ENCODE results near the gene AUTS2.

The AUTS2 gene

DNA sequence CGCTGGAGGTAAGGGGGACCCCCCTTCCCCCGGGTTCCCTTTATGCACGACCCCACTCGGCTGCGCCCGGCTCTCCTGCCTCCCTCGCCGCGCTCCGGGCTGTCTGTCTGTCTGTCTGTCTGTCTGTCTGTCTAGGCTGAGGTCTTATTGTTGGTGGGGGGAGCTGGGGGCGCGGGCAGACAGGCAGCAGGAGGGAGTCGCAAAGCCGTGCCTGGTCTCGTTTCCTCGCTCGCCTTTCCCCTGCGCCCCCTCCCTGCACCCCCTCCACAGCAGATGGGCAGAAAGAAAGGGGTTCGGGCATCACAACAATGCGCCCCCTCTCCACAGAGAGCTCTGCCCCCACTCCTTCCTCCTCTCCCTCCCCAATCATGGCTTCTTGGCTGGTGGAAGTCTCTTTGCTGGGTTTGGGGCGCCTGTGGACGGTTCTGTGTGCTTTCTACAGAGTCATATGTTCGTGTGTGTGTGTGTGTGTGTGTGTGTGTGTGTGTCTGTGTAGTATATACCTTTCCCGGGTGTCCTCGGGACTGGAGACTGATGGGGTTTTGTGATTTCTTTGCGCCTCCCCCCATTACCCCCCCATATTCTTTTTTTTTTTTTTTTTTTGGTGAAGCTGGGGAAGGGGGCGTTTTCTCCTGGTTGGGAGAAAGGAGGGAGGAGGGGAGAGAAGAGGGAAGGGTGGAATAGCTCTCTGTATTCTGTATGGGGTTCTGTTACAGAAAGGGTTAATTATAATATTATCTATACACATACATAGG is 1.9 kb downstream of the AUTS2 start:
- no peak for DNase-seq (ENCODE audit: low read depth)

DNA sequence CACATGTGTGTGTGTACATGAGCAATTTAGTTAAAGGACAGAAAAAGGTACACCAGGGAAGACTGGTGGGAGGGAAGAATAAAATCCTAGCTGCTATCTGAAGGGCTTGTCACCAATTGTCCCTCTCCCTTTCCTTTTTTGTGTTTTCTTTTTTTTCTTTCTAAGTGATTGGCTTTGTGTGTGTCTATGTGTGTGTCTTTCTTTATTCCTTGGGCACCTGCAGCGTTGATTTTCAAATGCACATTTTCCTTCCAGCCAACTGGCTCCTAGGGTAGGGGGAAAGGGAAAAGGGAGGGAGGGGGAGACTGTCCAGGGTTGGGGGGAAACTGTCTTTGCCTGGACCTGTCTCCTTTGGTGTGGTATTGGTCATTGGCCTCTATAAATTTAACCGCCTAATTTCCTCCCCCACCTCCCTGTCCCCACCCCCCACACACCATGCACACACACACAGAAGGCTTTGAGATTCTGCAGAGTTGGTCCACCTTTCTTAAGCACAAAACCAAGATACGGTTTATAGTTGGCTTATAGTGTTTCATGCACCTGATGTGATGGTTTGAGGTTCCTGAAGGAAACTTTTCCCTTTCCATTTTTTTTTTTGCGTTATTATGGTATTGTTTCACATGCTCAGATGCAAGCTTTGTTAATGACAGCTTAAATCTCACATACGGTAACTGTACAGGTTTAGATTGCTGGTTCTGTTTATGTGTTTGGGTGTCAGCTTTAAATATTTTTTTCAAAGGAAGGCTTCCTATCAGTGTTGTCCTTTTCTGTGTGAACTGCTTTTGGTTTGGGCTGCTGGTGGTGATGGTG is 2.6 kb downstream of the AUTS2 start:
- no peak for DNase-seq (ENCODE audit: low read depth)

DNA sequence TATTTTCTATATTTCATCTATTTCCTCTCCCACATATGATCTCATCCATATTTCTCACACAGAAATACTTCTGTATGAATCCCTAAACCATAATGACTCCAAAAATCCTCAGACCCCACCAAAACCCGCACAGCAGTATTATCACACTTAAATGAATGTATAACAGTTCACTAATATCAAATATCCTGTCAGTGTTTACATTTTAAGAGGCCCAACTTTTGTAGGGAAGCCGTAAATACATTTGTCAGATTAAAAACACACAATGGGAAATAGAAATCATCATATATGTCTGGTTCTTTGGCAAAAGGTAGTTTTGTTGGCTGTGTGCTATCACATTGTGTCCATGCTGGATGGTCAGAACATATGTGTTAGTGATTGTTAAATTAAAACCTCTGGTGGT is 4.2 kb downstream of the AUTS2 start:
- DNase-seq (ENCODE audit: low read depth) = no peak

- DNase-seq (ENCODE audit: low read depth) = no peak
Measured at GRCh38 chr7:69603351-69603750, 5.1 kb downstream of the AUTS2 start.

DNA sequence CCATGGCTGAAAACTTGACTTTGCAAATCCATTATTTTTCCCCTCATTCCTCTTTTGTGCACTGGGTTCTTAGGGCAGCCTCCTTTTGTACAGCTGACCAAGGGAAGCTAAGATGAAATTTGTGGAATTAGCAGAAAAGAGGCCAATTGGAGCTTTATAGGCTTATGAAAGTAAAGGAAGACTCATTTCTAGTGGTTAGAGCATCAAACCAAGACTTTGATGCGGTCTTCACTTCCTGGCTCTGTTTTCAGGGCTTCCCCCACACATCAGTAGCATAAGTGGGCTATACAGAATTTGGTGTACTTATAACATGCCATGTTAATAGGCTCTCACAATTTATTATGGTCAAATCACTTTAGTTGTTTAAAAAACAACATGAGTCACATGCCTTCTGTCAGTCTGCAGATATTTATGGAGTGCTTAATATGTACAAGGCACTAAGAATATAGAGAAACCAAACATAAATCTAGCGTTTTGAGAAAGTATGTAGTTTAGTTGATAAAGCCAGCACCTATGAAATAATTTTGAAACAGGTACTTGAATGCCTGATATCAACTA is 5.7 kb downstream of the AUTS2 start:
- DNase-seq (ENCODE audit: low read depth) = no peak

- no peak for DNase-seq (ENCODE audit: low read depth)
Measured at GRCh38 chr7:69605070-69605469, 6.8 kb downstream of the AUTS2 start.

GRCh38 chr7:69605546-69605945 is 7.3 kb downstream of the AUTS2 start:
- no peak for DNase-seq (ENCODE audit: low read depth)

DNA sequence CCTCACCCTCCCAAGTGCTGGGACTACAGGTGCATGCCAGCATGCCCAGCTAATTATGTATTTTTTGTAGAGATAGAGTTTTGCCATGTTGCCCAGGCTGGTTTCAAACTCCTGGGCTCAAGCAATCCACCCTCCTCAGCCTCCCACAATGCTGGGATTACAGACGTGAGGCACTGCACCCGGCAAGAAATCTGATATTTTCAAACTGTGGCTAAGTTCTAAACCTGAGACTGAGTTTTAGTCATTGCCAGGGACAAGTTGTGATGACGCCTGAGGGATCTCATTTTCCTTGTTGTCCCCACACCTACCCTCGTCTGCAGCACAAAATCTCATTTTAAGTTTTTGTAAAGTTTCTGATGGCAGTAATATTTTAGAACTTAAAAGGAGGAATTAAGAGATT is 9.8 kb downstream of the AUTS2 start:
- no peak for DNase-seq (ENCODE audit: low read depth)

DNA sequence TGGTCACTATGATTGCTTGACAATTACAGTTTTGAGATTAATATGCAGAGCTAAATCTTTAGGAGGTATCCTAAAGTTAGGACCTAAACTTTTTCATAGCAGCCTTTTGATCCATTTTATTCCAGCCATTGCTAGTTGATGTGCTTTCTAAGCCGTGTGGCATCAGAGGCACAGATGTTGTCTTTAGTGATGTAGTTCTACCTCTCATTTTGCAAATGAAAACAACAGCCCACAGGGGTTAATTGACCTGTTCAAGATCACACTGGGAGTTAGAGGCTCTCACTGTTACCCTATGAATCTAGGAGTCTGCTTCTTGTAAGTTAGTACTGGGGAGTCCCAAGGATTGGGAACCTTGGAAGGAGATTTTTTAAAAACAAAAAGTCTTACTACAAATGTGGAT is 10.6 kb downstream of the AUTS2 start:
- no peak for DNase-seq (ENCODE audit: low read depth)

- no peak for DNase-seq (ENCODE audit: low read depth)
Measured at GRCh38 chr7:69609541-69610373, 11.5 kb downstream of the AUTS2 start.

- DNase-seq (ENCODE audit: low read depth) = no peak
Measured at GRCh38 chr7:69610374-69611084, 12.3 kb downstream of the AUTS2 start.

DNA sequence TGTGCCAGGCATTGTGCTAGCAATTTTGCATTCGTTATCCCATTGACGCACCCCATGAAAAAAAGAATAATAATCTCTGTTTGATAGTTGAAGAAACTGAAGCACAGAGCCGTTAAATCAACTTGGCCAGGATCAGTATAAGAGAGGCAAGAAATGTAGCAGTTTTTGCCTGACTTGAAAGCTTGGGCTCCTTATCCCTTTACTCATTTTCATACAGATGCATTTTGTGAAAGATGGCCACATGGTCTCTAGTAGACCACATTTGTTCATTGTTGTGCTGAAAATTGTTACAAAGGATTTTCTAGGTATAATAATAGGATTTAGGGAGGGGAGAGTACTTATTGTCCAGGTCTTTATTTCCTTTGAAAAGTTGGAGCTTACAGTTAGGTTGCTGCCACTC is 14.7 kb downstream of the AUTS2 start:
- no peak for DNase-seq (ENCODE audit: low read depth)

DNA sequence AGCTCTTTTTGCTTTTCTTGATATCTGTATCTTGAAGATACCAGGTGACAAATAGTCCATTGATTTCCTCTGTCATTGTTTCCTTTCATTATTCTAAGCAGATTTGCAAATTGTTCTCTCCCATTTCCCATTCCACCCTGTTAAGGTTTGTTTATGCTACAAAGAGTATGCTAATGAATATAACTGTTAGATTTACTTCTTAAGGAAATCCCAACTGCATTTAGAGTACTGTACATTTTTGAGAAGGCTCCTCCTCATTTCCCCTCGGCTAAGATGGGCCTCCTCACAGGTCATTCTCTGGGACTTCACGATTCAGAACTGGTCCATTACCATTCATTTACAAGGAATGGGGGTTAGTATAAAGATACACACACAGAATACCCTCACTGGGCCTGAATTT is 15.6 kb downstream of the AUTS2 start:
- DNase-seq (ENCODE audit: low read depth) = no peak

DNA sequence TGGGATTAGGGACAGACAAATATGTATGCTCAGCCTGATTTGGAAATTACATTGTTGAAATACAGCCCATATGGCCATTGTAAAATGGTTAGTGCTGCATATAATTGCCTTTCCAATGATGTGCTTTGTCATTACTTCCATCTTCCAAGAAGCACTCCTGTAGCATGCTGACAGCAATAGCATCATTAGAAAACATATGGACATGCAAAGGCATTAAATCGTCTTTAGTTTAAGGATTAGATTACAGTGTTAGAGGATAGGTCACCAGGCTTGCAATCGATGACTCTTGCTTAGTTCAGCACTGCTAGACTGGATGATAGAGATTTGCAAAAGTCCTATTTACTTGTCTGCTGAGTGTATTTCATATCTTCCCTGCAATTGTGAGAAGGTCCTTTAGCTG is 17.4 kb downstream of the AUTS2 start:
- DNase-seq (ENCODE audit: low read depth) = no peak

GRCh38 chr7:69617364-69617763 is 19.1 kb downstream of the AUTS2 start:
- no peak for DNase-seq (ENCODE audit: low read depth)

- no peak for DNase-seq (ENCODE audit: low read depth)
Measured at GRCh38 chr7:69619054-69619453, 20.8 kb downstream of the AUTS2 start.

- DNase-seq (ENCODE audit: low read depth) = no peak
Measured at GRCh38 chr7:69619635-69620034, 21.4 kb downstream of the AUTS2 start.

GRCh38 chr7:69620063-69620462 is 21.8 kb downstream of the AUTS2 start:
- no peak for DNase-seq (ENCODE audit: low read depth)

GRCh38 chr7:69620650-69621049 is 22.4 kb downstream of the AUTS2 start:
- DNase-seq (ENCODE audit: low read depth) = no peak

DNA sequence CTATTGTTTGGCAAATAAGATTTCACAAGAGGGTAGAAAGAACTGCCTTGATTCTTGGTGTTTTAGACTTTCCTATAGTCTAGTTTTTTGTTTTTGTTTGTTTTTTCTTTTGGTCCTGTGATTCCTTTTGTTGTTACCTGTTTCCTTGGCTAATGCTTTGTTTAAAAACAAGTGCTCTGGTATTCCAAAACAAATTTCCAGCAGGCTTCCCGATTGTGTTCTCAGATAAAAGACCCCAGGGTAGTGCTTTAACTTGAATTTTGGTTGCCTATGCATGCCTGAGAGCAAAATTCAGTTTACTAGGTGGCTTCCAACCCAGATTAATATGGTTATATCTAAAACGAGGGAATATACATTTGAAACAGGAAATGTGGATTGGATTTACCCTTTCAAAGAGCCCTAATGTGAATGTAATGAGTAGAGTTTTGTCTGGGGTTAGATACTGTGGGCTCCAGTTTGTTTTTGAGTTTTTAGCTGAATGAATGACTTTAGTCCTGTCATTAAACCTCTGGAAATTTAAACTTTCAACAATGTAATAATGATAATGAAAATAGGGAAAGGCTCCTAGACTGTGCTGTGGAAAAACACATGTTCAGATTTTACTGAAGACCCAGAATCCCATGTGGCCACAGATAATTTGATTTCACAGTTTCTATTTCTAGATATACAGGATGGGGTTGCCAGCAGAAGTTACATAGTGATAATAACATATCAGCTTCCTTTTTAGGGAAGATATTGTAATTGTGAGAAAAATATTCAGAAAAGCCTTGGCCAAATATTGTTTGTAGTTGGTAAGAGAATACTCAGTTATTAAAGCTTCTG is 23.9 kb downstream of the AUTS2 start:
- no peak for DNase-seq (ENCODE audit: low read depth)

- no peak for DNase-seq (ENCODE audit: low read depth)
Measured at GRCh38 chr7:69622960-69623359, 24.7 kb downstream of the AUTS2 start.
